K562 (cell line): ENCODE measurements around the gene GNAT1.
A peak's percentile ranks its signal among the peaks of the same experiment; 100 is the strongest.

Source experiments
- POLR2H ChIP-seq: IDR thresholded peaks from 2 replicates; pipeline ENCODE4 v1.6.1; 2016; ENCODE audit warnings: missing genetic modification characterization, low read depth, mild to moderate bottlenecking, control low read depth, missing compliant biosample characterization, moderate library complexity
- TF ChIP-seq, protein P1 (sequence below), 3 experiments: IDR thresholded peaks in 2 of 3; conservative IDR thresholded peaks in 1 of 3; 2 replicates each; pipeline ENCODE4 v1.5.1; 2011 to 2012; ENCODE audit warnings: low read length in 3 of 3, mild to moderate bottlenecking in 3 of 3, control low read depth in 2 of 3, improper control_type of control experiment in 1 of 3, inconsistent platforms in 1 of 3, low read depth in 1 of 3, mixed read lengths in 1 of 3, moderate library complexity in 1 of 3; ENCODE audit not compliant: insufficient read depth in 2 of 3

- TF ChIP-seq, protein P1, sequence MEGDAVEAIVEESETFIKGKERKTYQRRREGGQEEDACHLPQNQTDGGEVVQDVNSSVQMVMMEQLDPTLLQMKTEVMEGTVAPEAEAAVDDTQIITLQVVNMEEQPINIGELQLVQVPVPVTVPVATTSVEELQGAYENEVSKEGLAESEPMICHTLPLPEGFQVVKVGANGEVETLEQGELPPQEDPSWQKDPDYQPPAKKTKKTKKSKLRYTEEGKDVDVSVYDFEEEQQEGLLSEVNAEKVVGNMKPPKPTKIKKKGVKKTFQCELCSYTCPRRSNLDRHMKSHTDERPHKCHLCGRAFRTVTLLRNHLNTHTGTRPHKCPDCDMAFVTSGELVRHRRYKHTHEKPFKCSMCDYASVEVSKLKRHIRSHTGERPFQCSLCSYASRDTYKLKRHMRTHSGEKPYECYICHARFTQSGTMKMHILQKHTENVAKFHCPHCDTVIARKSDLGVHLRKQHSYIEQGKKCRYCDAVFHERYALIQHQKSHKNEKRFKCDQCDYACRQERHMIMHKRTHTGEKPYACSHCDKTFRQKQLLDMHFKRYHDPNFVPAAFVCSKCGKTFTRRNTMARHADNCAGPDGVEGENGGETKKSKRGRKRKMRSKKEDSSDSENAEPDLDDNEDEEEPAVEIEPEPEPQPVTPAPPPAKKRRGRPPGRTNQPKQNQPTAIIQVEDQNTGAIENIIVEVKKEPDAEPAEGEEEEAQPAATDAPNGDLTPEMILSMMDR (IDR thresholded peaks at IDR 0.05 in 2 of 3, conservative IDR thresholded peaks at IDR 0.05 in 1 of 3; ENCODE audit: insufficient read depth in 2 of 3, low read depth in 1 of 3, low read length in 3 of 3) = peak; percentile 64 to 94 (median 84)
- no peak for TF ChIP-seq POLR2H
Measured at GRCh38 chr3:50227390-50228183, 36.2 kb downstream of the GNAT1 start.
